OCI-LY7 (cell line): ENCODE data around the gene TTLL10. TPM values are rescaled to one million over a fixed set of nuclear protein-coding genes. Genes with fewer than 3 reads are reported as not detected.

Experiments
- BruUV-seq: library from RNA; stranded (reverse); fragments of 400-500 nt; replicated peaks from 2 replicates; lab custom pipeline; 2021; lab: Mats Ljungman, UMichigan
- CTCF ChIA-PET: fragments of 300-600 bp; sonication (Branson Sonifier 250); formaldehyde crosslinking; loops from one replicate; lab custom pipeline; 2022; ENCODE audit warnings: antibody characterized with exemption; ENCODE audit not compliant: unreplicated experiment; lab: Charles Lee
- POLR2A ChIA-PET: fragments of 300-600 bp; sonication (Branson Sonifier 250); formaldehyde crosslinking; loops from one replicate; lab custom pipeline; 2022; ENCODE audit warnings: antibody characterized with exemption; lab: Charles Lee
- DNase-seq: peaks from one replicate; pipeline ENCODE4 v3.0.0-alpha.2; 2015; ENCODE audit warnings: low spot score
- H2AFZ ChIP-seq: fragments of 200-600 bp; sonication (generic), shearing (Covaris generic); 2 replicates; pipeline ENCODE4 v1.6.1; 2014; ENCODE audit warnings: mild to moderate bottlenecking, antibody characterized with exemption, low read length, moderate library complexity
- H3K27ac ChIP-seq: fragments of 200-600 bp; sonication (generic); 2 replicates; pipeline ENCODE4 v1.5.1; 2014; ENCODE audit warnings: mixed run types, low read depth, mild to moderate bottlenecking, moderate library complexity, low read length, inconsistent platforms; ENCODE audit not compliant: poor library complexity, severe bottlenecking
- H3K36me3 ChIP-seq: fragments of 200-600 bp; sonication (generic); 2 replicates; pipeline ENCODE4 v1.6.1; 2014; ENCODE audit warnings: mild to moderate bottlenecking, antibody characterized with exemption, low read length, moderate library complexity, mixed read lengths; ENCODE audit not compliant: insufficient read depth
- H3K4me1 ChIP-seq: fragments of 200-600 bp; sonication (generic); 2 replicates; pipeline ENCODE4 v1.5.1; 2014; ENCODE audit warnings: mild to moderate bottlenecking, low read length; ENCODE audit not compliant: insufficient read depth, poor library complexity, severe bottlenecking
- H3K4me2 ChIP-seq: fragments of 200-600 bp; sonication (generic); 2 replicates; pipeline ENCODE4 v1.6.1; 2014; ENCODE audit warnings: mild to moderate bottlenecking, low read length
- H3K4me3 ChIP-seq: fragments of 200-600 bp; sonication (generic); 2 replicates; pipeline ENCODE4 v1.5.1; 2014; ENCODE audit warnings: mild to moderate bottlenecking, low read depth, low read length; ENCODE audit not compliant: poor library complexity, severe bottlenecking
- H3K79me2 ChIP-seq: fragments of 200-600 bp; sonication (generic); 2 replicates; pipeline ENCODE4 v1.6.1; 2016; ENCODE audit warnings: low read depth, mild to moderate bottlenecking, low read length, moderate library complexity, mixed read lengths; ENCODE audit not compliant: insufficient read depth
- H3K9me2 ChIP-seq: fragments of 200-600 bp; sonication (generic); 2 replicates; pipeline ENCODE4 v1.6.1; 2016; ENCODE audit warnings: mild to moderate bottlenecking, low read length, mixed read lengths; ENCODE audit not compliant: insufficient read depth
- H3K9me3 ChIP-seq: fragments of 200-600 bp; sonication (generic); 2 replicates; pipeline ENCODE4 v1.6.1; 2014; ENCODE audit warnings: mild to moderate bottlenecking, mixed run types, low read length, mixed read lengths
- H4K20me1 ChIP-seq: fragments of 200-600 bp; sonication (generic); 2 replicates; pipeline ENCODE4 v1.6.1; 2014; ENCODE audit warnings: mild to moderate bottlenecking, antibody characterized with exemption, low read length, moderate library complexity, mixed read lengths; ENCODE audit not compliant: insufficient read depth
- EZH2phosphoT487 ChIP-seq: fragments of 200-600 bp; sonication (generic); IDR thresholded peaks from 2 replicates; pipeline ENCODE4 v1.6.1; 2018; ENCODE audit warnings: low read depth, borderline replicate concordance, mild to moderate bottlenecking, mixed run types, antibody characterized with exemption, low read length, moderate library complexity, mixed read lengths
- intact Hi-C: fragments of 100-400 bp; cut with micrococcal nuclease; formaldehyde crosslinking; loops from one replicate; pipeline ENCODE4 v1.10.0; 2022; ENCODE audit not compliant: unreplicated experiment
- total RNA-seq, 2 experiments: library from RNA; depleted of rRNA in 1 of 2; stranded (reverse); fragments of >200 nt in 1 of 2; shearing (Covaris generic) in 1 of 2; gene quantifications; 2 replicates each; pipeline ENCODE4 v1.2.3, GENCODE V29; 2014 to 2022
- TF ChIP-seq, protein P1 (sequence below): fragments of 200-600 bp; sonication (generic); conservative IDR thresholded peaks from 2 replicates; pipeline ENCODE4 v1.5.1; 2014; ENCODE audit warnings: mild to moderate bottlenecking, antibody characterized with exemption, low read length, moderate library complexity, mixed read lengths

TTLL10 gene
- total RNA-seq, 2 experiments from 2014 or later: not detected

DNA sequence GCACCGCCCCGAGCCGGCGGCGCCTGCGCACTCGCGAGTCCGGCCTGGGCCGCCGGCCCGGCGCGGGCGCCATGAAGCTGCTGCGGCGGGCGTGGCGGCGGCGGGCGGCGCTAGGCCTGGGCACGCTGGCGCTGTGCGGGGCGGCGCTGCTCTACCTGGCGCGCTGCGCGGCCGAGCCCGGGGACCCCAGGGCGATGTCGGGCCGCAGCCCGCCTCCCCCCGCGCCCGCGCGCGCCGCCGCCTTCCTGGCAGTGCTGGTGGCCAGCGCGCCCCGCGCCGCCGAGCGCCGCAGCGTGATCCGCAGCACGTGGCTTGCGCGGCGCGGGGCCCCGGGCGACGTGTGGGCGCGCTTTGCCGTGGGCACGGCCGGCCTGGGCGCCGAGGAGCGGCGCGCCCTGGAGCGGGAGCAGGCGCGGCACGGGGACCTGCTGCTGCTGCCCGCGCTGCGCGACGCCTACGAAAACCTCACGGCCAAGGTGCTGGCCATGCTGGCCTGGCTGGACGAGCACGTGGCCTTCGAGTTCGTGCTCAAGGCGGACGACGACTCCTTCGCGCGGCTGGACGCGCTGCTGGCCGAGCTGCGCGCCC lies 58.6 kb downstream of the TTLL10 start, which contains the start of gene B3GALT6:
TSS of gene B3GALT6 (plus strand) at position 30 of the 588 bp plus-strand sequence. CDS start at position 72, 42 bp downstream.
- no peak for DNase-seq
- Histone ChIP-seq H3K79me2 (peaks cover 54% of the 10 kb centered on the region), H2AFZ (peak within 1 kb of the TSS; percentile 69), H3K4me2 (peak within 1 kb of the TSS; percentile 99), H4K20me1 (no peaks in the 10 kb centered on the region), H3K9me2 (no peaks in the 10 kb centered on the region), H3K4me3 (peak within 1 kb of the TSS; percentile 78), H3K4me1 (peaks cover 28% of the 10 kb centered on the region), H3K36me3 (peaks cover 28% of the 10 kb centered on the region), H3K27ac (peak within 1 kb of the TSS; percentile 43), H3K9me3 (no peaks in the 10 kb centered on the region)
- BruUV-seq: no TSS peak
- CTCF ChIA-PET: no interaction called here
- intact Hi-C loops: loop anchor here (1.0 to 10.0 kb wide), 3 partner anchors 75 to 198 kb away; partner anchors contain the start of genes ACAP3, C1orf159 and PUSL1
- TF ChIP-seq EZH2phosphoT487: no peak
- TF ChIP-seq, protein P1, sequence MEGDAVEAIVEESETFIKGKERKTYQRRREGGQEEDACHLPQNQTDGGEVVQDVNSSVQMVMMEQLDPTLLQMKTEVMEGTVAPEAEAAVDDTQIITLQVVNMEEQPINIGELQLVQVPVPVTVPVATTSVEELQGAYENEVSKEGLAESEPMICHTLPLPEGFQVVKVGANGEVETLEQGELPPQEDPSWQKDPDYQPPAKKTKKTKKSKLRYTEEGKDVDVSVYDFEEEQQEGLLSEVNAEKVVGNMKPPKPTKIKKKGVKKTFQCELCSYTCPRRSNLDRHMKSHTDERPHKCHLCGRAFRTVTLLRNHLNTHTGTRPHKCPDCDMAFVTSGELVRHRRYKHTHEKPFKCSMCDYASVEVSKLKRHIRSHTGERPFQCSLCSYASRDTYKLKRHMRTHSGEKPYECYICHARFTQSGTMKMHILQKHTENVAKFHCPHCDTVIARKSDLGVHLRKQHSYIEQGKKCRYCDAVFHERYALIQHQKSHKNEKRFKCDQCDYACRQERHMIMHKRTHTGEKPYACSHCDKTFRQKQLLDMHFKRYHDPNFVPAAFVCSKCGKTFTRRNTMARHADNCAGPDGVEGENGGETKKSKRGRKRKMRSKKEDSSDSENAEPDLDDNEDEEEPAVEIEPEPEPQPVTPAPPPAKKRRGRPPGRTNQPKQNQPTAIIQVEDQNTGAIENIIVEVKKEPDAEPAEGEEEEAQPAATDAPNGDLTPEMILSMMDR: no peak
- POLR2A ChIA-PET: interaction anchor here (0.5 kb wide), 1 partner anchor 91 kb away, joined by 3 read pairs; no protein-coding TSS in a partner anchor

DNA sequence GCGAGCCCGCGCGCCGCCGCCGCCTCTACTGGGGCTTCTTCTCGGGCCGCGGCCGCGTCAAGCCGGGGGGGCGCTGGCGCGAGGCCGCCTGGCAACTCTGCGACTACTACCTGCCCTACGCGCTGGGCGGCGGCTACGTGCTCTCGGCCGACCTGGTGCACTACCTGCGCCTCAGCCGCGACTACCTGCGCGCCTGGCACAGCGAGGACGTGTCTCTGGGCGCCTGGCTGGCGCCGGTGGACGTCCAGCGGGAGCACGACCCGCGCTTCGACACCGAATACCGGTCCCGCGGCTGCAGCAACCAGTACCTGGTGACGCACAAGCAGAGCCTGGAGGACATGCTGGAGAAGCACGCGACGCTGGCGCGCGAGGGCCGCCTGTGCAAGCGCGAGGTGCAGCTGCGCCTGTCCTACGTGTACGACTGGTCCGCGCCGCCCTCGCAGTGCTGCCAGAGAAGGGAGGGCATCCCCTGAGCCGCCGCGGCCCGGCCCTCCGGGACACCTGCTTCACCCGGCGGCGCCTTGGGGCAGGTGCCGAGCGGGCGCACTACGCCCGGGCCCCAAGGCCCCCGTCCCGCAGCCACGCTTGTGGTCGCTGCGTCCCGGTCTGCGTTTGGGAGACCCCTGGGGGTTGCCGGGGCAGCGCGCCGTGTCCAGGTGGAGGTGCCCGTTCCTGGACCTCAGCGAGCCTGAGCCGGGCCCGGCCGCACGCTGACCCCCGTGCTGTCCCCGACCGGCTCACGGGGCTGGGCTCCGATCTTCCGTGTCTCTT lies 59.3 kb downstream of the TTLL10 start:
- TF ChIP-seq, protein P1: no peak
- no peak for TF ChIP-seq EZH2phosphoT487
- Histone ChIP-seq H3K4me2 (peak overlapping the region; percentile 70), H3K27ac (no peak overlapping the region), H2AFZ (no peak overlapping the region), H3K9me3 (no peaks in the 10 kb centered on the region), H4K20me1 (no peaks in the 10 kb centered on the region), H3K4me1 (peaks cover 28% of the 10 kb centered on the region), H3K79me2 (peaks cover 54% of the 10 kb centered on the region), H3K9me2 (no peaks in the 10 kb centered on the region), H3K4me3 (peak overlapping the region; percentile 69), H3K36me3 (peaks cover 22% of the 10 kb centered on the region)
- intact Hi-C loops: loop anchor here (1.0 to 10.0 kb wide), 3 partner anchors 74 to 198 kb away; partner anchors contain the start of genes ACAP3, C1orf159 and PUSL1
- BruUV-seq: no TSS peak
- DNase-seq: no peak
- POLR2A ChIA-PET: no interaction called here
- CTCF ChIA-PET: no interaction called here
